Keratinocyte (primary cell): ENCODE data around the gene EEA1. TPM values are rescaled to one million over a fixed set of nuclear protein-coding genes. Genes with fewer than 3 reads are reported as not detected.

Experiments used
- DNase-seq: peaks from one replicate; pipeline ENCODE4 v3.0.0-alpha.2; 2011; ENCODE audit warnings: low read depth, missing footprints, low spot score
- FAIRE-seq: peaks from 2 replicates; lab custom pipeline; 2011; peaks lifted over from hg19 to GRCh38; lab: Jason Lieb, UNC
- H2AFZ ChIP-seq: 2 replicates; pipeline ENCODE4 v1.6.0; 2012; ENCODE audit warnings: low read length, control low read depth, inconsistent platforms; ENCODE audit not compliant: control insufficient read depth
- H3K27ac ChIP-seq: 2 replicates; pipeline ENCODE4 v1.5.1; 2011; ENCODE audit warnings: low read length; ENCODE audit not compliant: control insufficient read depth, insufficient read depth
- H3K27me3 ChIP-seq: 3 replicates; pipeline ENCODE4 v1.6.0; 2011; ENCODE audit warnings: low read length; ENCODE audit not compliant: control insufficient read depth, insufficient read depth; ENCODE audit errors: extremely low read depth
- H3K36me3 ChIP-seq, 2 experiments: 2 replicates in 1 of 2; 3 replicates in 1 of 2; pipeline ENCODE4 v1.5.1; 2011; ENCODE audit warnings: low read length in 2 of 2, mild to moderate bottlenecking in 1 of 2; ENCODE audit not compliant: control insufficient read depth in 2 of 2, insufficient read depth in 2 of 2; ENCODE audit errors: extremely low read depth in 1 of 2
- H3K4me1 ChIP-seq: 3 replicates; pipeline ENCODE4 v1.5.1; 2011; ENCODE audit warnings: low read length; ENCODE audit not compliant: control insufficient read depth, insufficient read depth; ENCODE audit errors: extremely low read depth
- H3K4me2 ChIP-seq: 3 replicates; pipeline ENCODE4 v1.6.0; 2011; ENCODE audit warnings: low read depth, low read length; ENCODE audit not compliant: control insufficient read depth, insufficient read depth; ENCODE audit errors: extremely low read depth
- H3K4me3 ChIP-seq, 3 experiments: fragments of 200-600 bp in 1 of 3; sonication (generic) in 1 of 3; 2 replicates in 2 of 3; 3 replicates in 1 of 3; pipeline ENCODE4 v1.5.1; 2011 to 2016; ENCODE audit warnings: low read length in 3 of 3, mild to moderate bottlenecking in 3 of 3, control low read depth in 2 of 3, inconsistent platforms in 1 of 3, low read depth in 1 of 3, mixed read lengths in 1 of 3, mixed run types in 1 of 3, moderate library complexity in 1 of 3; ENCODE audit not compliant: control insufficient read depth in 2 of 3, insufficient read depth in 2 of 3; ENCODE audit errors: extremely low read depth in 1 of 3
- H3K79me2 ChIP-seq: 2 replicates; pipeline ENCODE4 v1.6.0; 2012; ENCODE audit warnings: low read length; ENCODE audit not compliant: control insufficient read depth, insufficient read depth
- H3K9ac ChIP-seq: 3 replicates; pipeline ENCODE4 v1.6.0; 2011; ENCODE audit warnings: low read length; ENCODE audit not compliant: control insufficient read depth, insufficient read depth; ENCODE audit errors: extremely low read depth
- H3K9me1 ChIP-seq: 3 replicates; pipeline ENCODE4 v1.6.0; 2011; ENCODE audit warnings: low read length; ENCODE audit not compliant: control insufficient read depth, insufficient read depth; ENCODE audit errors: extremely low read depth
- H3K9me3 ChIP-seq: 2 replicates; pipeline ENCODE4 v1.5.1; 2012; ENCODE audit warnings: low read depth, low read length; ENCODE audit not compliant: control insufficient read depth
- H4K20me1 ChIP-seq: 3 replicates; pipeline ENCODE4 v1.6.0; 2011; ENCODE audit warnings: low read length; ENCODE audit not compliant: control insufficient read depth, insufficient read depth; ENCODE audit errors: extremely low read depth
- EZH2 ChIP-seq: IDR thresholded peaks from one replicate; pipeline ENCODE4 v1.6.1; 2012; ENCODE audit warnings: inconsistent platforms, mild to moderate bottlenecking, low read length, moderate library complexity
- dilution Hi-C: fragments of 300-500 bp; cut with MboI; formaldehyde crosslinking; loops from one replicate; pipeline ENCODE4 v1.7.0; 2020; ENCODE audit warnings: low sequenced_read_pairs; ENCODE audit not compliant: extremely low pct_ligation_motif_present
- polyA plus RNA-seq, 5 experiments: library from polyadenylated mRNA; depleted of rRNA in 3 of 5; stranded (reverse) in 3 of 5; stranded (forward) in 1 of 5; unstranded in 1 of 5; fragments of >200 nt; gene quantifications; 1 replicate in 1 of 5; 2 replicates in 3 of 5; 3 replicates in 1 of 5; pipeline versions ENCODE4 v1.2.1 to v1.2.3, GENCODE V29; 2011 to 2012; ENCODE audit warnings: missing spikeins in 2 of 5, low read depth in 1 of 5, low replicate concordance in 1 of 5
- TF ChIP-seq, protein P1 (sequence below), 3 experiments: IDR thresholded peaks in 1 of 3; conservative IDR thresholded peaks in 1 of 3; optimal IDR thresholded peaks in 1 of 3; 2 replicates in 2 of 3; 3 replicates in 1 of 3; pipeline versions ENCODE3 to v1.5.1; 2011; ENCODE audit warnings: low read length in 3 of 3, mild to moderate bottlenecking in 3 of 3, moderate library complexity in 2 of 3, control low read depth in 1 of 3, inconsistent platforms in 1 of 3; ENCODE audit not compliant: insufficient read depth in 2 of 3; ENCODE audit errors: extremely low read depth in 1 of 3

Gene EEA1
- polyA plus RNA-seq, 1 donor (not counting 4 experiments of a cell fraction or from before 2014, with no cell fraction given): 14.3 TPM

DNA sequence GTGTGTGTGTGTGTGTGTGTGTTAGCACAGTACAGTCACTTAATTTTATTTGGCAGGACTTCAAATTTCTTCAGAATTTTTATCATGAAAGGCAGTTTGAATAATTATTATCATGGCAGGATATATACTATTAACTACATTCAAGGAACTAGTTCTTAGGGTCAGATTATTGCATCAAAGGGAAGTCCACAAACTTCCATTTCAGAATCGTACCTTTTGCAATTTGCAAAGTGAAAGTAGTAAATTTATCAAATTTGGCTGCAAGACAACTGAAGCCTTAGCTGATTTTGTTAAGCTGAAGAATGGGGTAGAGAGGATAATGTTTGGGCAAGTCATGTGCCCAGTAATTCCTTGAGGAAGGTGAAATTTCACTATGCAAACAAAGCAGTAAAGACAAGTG, 158.1 kb downstream of the EEA1 start:
- no peak for FAIRE-seq
- Histone ChIP-seq H2AFZ (no peak overlapping the region), H3K9me3 (no peaks in the 10 kb centered on the region), H3K79me2 (no peaks in the 10 kb centered on the region), H3K27me3 (no peaks in the 10 kb centered on the region), H3K9me1 (no peaks in the 10 kb centered on the region), H3K9ac (no peak overlapping the region), H4K20me1 (no peaks in the 10 kb centered on the region), H3K4me3 (no peak overlapping the region), H3K4me2 (no peak overlapping the region), H3K36me3 (no peaks in the 10 kb centered on the region), H3K27ac (no peak overlapping the region), H3K4me1 (no peaks in the 10 kb centered on the region)
- dilution Hi-C loops: no loop called here
- no peak for DNase-seq
- no peak for TF ChIP-seq EZH2
- TF ChIP-seq, protein P1, sequence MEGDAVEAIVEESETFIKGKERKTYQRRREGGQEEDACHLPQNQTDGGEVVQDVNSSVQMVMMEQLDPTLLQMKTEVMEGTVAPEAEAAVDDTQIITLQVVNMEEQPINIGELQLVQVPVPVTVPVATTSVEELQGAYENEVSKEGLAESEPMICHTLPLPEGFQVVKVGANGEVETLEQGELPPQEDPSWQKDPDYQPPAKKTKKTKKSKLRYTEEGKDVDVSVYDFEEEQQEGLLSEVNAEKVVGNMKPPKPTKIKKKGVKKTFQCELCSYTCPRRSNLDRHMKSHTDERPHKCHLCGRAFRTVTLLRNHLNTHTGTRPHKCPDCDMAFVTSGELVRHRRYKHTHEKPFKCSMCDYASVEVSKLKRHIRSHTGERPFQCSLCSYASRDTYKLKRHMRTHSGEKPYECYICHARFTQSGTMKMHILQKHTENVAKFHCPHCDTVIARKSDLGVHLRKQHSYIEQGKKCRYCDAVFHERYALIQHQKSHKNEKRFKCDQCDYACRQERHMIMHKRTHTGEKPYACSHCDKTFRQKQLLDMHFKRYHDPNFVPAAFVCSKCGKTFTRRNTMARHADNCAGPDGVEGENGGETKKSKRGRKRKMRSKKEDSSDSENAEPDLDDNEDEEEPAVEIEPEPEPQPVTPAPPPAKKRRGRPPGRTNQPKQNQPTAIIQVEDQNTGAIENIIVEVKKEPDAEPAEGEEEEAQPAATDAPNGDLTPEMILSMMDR (optimal IDR thresholded peaks at IDR 0.05 in 1 of 3, IDR thresholded peaks at IDR 0.05 in 1 of 3, conservative IDR thresholded peaks at IDR 0.05 in 1 of 3; ENCODE audit: extremely low read depth in 1 of 3, insufficient read depth in 2 of 3, low read length in 3 of 3): no peak

DNA sequence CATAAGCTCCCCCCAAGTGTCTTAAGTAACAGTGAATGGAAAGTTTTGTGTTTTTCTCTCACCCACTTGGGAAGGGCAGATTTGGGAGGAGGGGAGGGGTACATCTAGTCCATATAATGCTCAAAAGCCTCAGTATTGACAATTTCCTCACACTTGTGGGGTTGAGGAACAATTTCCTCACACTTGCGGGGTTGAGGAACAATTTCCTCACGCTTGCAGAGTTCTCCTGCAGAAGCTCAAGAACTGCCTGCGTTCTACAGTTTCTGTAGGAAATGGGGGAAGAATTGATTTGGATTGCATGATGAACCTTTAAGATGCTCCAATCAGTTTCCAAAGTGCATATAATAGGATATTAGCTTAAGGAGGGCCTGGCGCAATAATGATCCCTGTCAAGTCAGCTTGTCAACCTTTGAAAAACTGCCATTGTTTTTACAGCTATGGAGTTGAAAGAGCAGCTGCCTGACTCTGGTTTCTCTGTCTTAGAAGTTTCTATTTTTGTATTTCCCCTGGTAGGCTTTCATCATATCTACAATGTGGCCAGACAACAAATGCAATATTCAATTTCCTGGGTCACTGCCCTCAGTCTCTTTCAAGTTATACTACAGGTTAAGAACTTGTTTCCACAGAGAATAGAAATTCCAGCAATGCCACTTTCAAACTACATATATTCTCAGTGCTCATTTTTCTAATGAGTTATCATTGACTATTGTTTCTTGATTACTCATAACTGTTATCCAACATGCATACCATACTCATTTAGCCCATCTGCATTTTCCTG, 159.8 kb downstream of the EEA1 start:
- Histone ChIP-seq H4K20me1 (no peaks in the 10 kb centered on the region), H3K9ac (no peak overlapping the region), H3K9me1 (no peaks in the 10 kb centered on the region), H3K27me3 (no peaks in the 10 kb centered on the region), H3K4me3 (no peak overlapping the region), H3K79me2 (no peaks in the 10 kb centered on the region), H2AFZ (no peak overlapping the region), H3K36me3 (no peaks in the 10 kb centered on the region), H3K9me3 (no peaks in the 10 kb centered on the region), H3K27ac (no peak overlapping the region), H3K4me1 (no peaks in the 10 kb centered on the region), H3K4me2 (no peak overlapping the region)
- dilution Hi-C loops: no loop called here
- TF ChIP-seq, protein P1 (optimal IDR thresholded peaks at IDR 0.05 in 1 of 3, IDR thresholded peaks at IDR 0.05 in 1 of 3, conservative IDR thresholded peaks at IDR 0.05 in 1 of 3; ENCODE audit: extremely low read depth in 1 of 3, insufficient read depth in 2 of 3, low read length in 3 of 3): no peak
- TF ChIP-seq EZH2: no peak
- DNase-seq (no peak), FAIRE-seq (peak; percentile 20)
